Erythroblast (primary cell): Measurements from ENCODE around the gene DRC1.

Source experiments
- GATA1 ChIP-seq: IDR thresholded peaks from 2 replicates; pipeline ENCODE4 v1.6.1; 2011; ENCODE audit warnings: low read depth, mild to moderate bottlenecking, control low read depth, low read length, moderate library complexity
- POLR2A ChIP-seq: IDR thresholded peaks from 2 replicates; pipeline ENCODE4 v1.6.1; 2011; ENCODE audit warnings: mild to moderate bottlenecking, low read length

DNA sequence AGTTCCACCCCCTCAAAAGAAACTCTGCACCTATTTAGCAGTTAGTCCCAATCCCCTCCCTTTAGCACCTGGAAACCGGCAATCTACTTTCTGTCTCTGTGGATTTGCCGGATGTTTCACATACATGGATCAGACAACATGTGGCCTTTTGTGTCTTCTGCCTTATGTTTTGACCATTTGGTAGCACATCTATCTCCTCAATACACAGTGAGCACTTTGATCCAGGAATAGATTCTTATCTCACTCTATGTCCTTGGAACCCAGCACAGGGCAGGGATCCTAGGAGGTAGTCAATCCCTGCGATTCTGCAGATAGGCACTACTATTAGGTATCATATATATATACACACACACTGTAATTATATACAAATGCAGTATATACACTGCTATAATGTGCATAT lies 80.0 kb downstream of the DRC1 start:
- TF ChIP-seq POLR2A (no peak), GATA1 (no peak)
